Measurements from ENCODE around the gene CUL9. TPM values are rescaled to one million over a fixed set of nuclear protein-coding genes. Genes with fewer than 3 reads are reported as not detected.

Gene CUL9
- polyA plus RNA-seq, 1 donor (not counting 4 experiments of a cell fraction or from before 2014, with no cell fraction given) = 21.6 TPM

DNA sequence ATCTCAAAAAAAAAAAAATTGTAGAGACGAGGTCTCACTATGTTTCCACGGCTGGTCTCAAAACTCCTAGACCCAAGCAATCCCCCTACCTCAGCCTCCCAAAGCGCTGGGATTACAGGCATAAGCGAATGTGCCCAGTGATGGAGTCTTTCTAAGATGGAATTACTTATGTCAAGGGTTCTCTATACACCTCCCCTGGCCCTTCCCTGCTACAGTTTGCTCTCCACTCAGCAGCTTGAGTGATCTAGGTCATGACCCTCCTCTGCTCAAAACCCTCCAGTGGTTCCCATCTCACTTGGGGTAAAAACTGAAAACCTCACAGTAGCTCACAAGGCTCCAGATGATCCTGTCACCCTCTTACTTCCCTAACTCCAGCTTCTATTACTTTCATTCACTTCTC, 49.1 kb downstream of the CUL9 start:
- DNase-seq (ENCODE audit: low read depth, low spot score) (no peak), FAIRE-seq (no peak)
- TF ChIP-seq, protein P1, sequence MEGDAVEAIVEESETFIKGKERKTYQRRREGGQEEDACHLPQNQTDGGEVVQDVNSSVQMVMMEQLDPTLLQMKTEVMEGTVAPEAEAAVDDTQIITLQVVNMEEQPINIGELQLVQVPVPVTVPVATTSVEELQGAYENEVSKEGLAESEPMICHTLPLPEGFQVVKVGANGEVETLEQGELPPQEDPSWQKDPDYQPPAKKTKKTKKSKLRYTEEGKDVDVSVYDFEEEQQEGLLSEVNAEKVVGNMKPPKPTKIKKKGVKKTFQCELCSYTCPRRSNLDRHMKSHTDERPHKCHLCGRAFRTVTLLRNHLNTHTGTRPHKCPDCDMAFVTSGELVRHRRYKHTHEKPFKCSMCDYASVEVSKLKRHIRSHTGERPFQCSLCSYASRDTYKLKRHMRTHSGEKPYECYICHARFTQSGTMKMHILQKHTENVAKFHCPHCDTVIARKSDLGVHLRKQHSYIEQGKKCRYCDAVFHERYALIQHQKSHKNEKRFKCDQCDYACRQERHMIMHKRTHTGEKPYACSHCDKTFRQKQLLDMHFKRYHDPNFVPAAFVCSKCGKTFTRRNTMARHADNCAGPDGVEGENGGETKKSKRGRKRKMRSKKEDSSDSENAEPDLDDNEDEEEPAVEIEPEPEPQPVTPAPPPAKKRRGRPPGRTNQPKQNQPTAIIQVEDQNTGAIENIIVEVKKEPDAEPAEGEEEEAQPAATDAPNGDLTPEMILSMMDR (optimal IDR thresholded peaks at IDR 0.05 in 1 of 3, IDR thresholded peaks at IDR 0.05 in 1 of 3, conservative IDR thresholded peaks at IDR 0.05 in 1 of 3; ENCODE audit: extremely low read depth in 1 of 3, insufficient read depth in 2 of 3, low read length in 3 of 3) = no peak
- TF ChIP-seq EZH2 (IDR thresholded peaks at IDR 0.05; ENCODE audit: low read length) = no peak
- no peak overlapping the region for H3K27ac ChIP-seq (ENCODE audit: control insufficient read depth, insufficient read depth, low read length)
- H3K36me3 ChIP-seq (ENCODE audit: control insufficient read depth in 2 of 2, extremely low read depth in 1 of 2, insufficient read depth in 2 of 2, low read length in 2 of 2) = peaks cover under 1 to 7% of the 10 kb centered on the region in 2 experiments
- no peak overlapping the region for H2AFZ ChIP-seq (ENCODE audit: control insufficient read depth, low read length)
- H3K4me3 ChIP-seq (ENCODE audit: control insufficient read depth in 2 of 3, extremely low read depth in 1 of 3, insufficient read depth in 2 of 3, low read depth in 1 of 3, low read length in 3 of 3) = no peak overlapping the region
- no peaks in the 10 kb centered on the region for H4K20me1 ChIP-seq (ENCODE audit: control insufficient read depth, extremely low read depth, insufficient read depth, low read length)
- H3K9me1 ChIP-seq (ENCODE audit: control insufficient read depth, extremely low read depth, insufficient read depth, low read length) = no peaks in the 10 kb centered on the region
- H3K9me3 ChIP-seq (ENCODE audit: control insufficient read depth, low read depth, low read length) = no peaks in the 10 kb centered on the region
- no peak overlapping the region for H3K4me2 ChIP-seq (ENCODE audit: control insufficient read depth, extremely low read depth, insufficient read depth, low read depth, low read length)
- dilution Hi-C loops (cut with MboI; ENCODE audit: extremely low pct_ligation_motif_present, low sequenced_read_pairs) = no loop called here
- peaks cover 6% of the 10 kb centered on the region for H3K79me2 ChIP-seq (ENCODE audit: control insufficient read depth, insufficient read depth, low read length)
- no peaks in the 10 kb centered on the region for H3K27me3 ChIP-seq (ENCODE audit: control insufficient read depth, extremely low read depth, insufficient read depth, low read length)
- no peak overlapping the region for H3K9ac ChIP-seq (ENCODE audit: control insufficient read depth, extremely low read depth, insufficient read depth, low read length)
- H3K4me1 ChIP-seq (ENCODE audit: control insufficient read depth, extremely low read depth, insufficient read depth, low read length) = peaks cover 6% of the 10 kb centered on the region

DNA sequence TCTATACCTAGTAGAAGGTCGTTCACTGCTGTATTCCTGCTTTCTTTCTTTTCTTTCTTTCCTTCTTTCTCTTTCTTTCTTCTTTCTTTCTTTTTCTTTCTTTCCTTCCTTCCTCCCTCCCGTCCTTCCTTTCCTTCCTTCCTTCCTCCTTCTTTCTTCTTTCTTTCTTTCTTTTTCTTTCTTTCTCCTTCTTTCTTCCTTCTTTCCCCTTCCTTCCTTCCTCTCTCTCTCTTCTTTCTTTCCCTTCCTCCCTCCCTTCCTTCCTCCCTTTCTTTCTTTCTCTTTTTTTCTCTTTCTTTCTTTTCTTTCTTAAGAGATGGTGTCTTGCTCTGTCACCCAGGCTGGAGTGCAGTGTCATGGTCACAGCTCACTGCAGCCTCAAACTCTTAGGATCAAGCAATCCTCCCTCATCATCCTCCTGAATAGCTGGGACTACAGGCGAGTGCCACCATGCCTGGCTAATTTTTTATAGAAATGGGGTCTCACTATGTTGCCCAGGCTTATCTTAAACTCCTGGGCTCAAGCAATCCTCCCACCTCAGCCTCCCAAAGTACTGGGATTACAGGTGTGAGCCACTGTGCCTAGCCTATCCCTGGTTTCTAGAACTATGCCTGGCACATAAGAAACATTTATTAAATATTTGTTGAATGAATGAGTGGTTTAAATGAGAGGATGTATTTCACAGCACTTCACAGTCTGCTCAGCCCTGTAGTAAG, 49.9 kb downstream of the CUL9 start:
- H3K79me2 ChIP-seq (ENCODE audit: control insufficient read depth, insufficient read depth, low read length) = peaks cover 6% of the 10 kb centered on the region
- no peak for DNase-seq (ENCODE audit: low read depth, low spot score)
- dilution Hi-C loops (cut with MboI; ENCODE audit: extremely low pct_ligation_motif_present, low sequenced_read_pairs) = no loop called here
- H3K9me1 ChIP-seq (ENCODE audit: control insufficient read depth, extremely low read depth, insufficient read depth, low read length) = no peaks in the 10 kb centered on the region
- H3K4me1 ChIP-seq (ENCODE audit: control insufficient read depth, extremely low read depth, insufficient read depth, low read length) = peaks cover 6% of the 10 kb centered on the region
- no peak for FAIRE-seq
- H2AFZ ChIP-seq (ENCODE audit: control insufficient read depth, low read length) = no peak overlapping the region
- H3K9me3 ChIP-seq (ENCODE audit: control insufficient read depth, low read depth, low read length) = no peaks in the 10 kb centered on the region
- H3K27ac ChIP-seq (ENCODE audit: control insufficient read depth, insufficient read depth, low read length) = no peak overlapping the region
- H3K27me3 ChIP-seq (ENCODE audit: control insufficient read depth, extremely low read depth, insufficient read depth, low read length) = no peaks in the 10 kb centered on the region
- H3K4me2 ChIP-seq (ENCODE audit: control insufficient read depth, extremely low read depth, insufficient read depth, low read depth, low read length) = no peak overlapping the region
- no peak overlapping the region for H3K9ac ChIP-seq (ENCODE audit: control insufficient read depth, extremely low read depth, insufficient read depth, low read length)
- no peak for TF ChIP-seq EZH2 (IDR thresholded peaks at IDR 0.05; ENCODE audit: low read length)
- TF ChIP-seq, protein P1 (optimal IDR thresholded peaks at IDR 0.05 in 1 of 3, IDR thresholded peaks at IDR 0.05 in 1 of 3, conservative IDR thresholded peaks at IDR 0.05 in 1 of 3; ENCODE audit: extremely low read depth in 1 of 3, insufficient read depth in 2 of 3, low read length in 3 of 3) = no peak
- H3K36me3 ChIP-seq (ENCODE audit: control insufficient read depth in 2 of 2, extremely low read depth in 1 of 2, insufficient read depth in 2 of 2, low read length in 2 of 2) = no peaks in the 10 kb centered on the region
- H4K20me1 ChIP-seq (ENCODE audit: control insufficient read depth, extremely low read depth, insufficient read depth, low read length) = no peaks in the 10 kb centered on the region
- H3K4me3 ChIP-seq (ENCODE audit: control insufficient read depth in 2 of 3, extremely low read depth in 1 of 3, insufficient read depth in 2 of 3, low read depth in 1 of 3, low read length in 3 of 3) = no peak overlapping the region
